NCI-H446 (cell line): ENCODE data around the gene SCYGR1.
"Not testable (repeated sequence)": the region's sequence is repeated elsewhere in the genome, so short reads cannot be mapped to it uniquely, and the experiment has no call there.

ENCODE experiments used
- DNase-seq, 2 experiments: peaks; one replicate each; lab custom pipeline; 2025; lab: John Stamatoyannopoulos, UW

Gene SCYGR1

GRCh38 chr2:227370791-227371312, 16.9 kb downstream of the SCYGR1 start:
- no peak for DNase-seq

- no peak for DNase-seq
Observed at GRCh38 chr2:227370092-227370491, 17.7 kb downstream of the SCYGR1 start.

- DNase-seq, result no peak
Observed at GRCh38 chr2:227368574-227368973, 19.2 kb downstream of the SCYGR1 start.

GRCh38 chr2:227367427-227367795, 20.3 kb downstream of the SCYGR1 start:
- DNase-seq, result no peak

GRCh38 chr2:227366769-227367426, 20.9 kb downstream of the SCYGR1 start:
- DNase-seq, result peak in 1 of 2 experiments; percentile 68

GRCh38 chr2:227365833-227366232, 21.9 kb downstream of the SCYGR1 start:
- no peak for DNase-seq

GRCh38 chr2:227364585-227365263, 23.0 kb downstream of the SCYGR1 start:
- not testable (repeated sequence) for DNase-seq

GRCh38 chr2:227363756-227364155, 24.0 kb downstream of the SCYGR1 start:
- no peak for DNase-seq

- no peak for DNase-seq
Observed at GRCh38 chr2:227360351-227360750, 27.4 kb downstream of the SCYGR1 start.

GRCh38 chr2:227351639-227352038, 36.1 kb downstream of the SCYGR1 start:
- no peak for DNase-seq

- peak in 1 of 2 experiments; percentile 3 for DNase-seq
Observed at GRCh38 chr2:227349989-227350612, 37.6 kb downstream of the SCYGR1 start.

GRCh38 chr2:227348324-227348723, 39.4 kb downstream of the SCYGR1 start:
- DNase-seq, result no peak

GRCh38 chr2:227347117-227347516, 40.6 kb downstream of the SCYGR1 start:
- DNase-seq, result no peak

- DNase-seq, result no peak
Observed at GRCh38 chr2:227344231-227344630, 43.5 kb downstream of the SCYGR1 start.

- no peak for DNase-seq
Observed at GRCh38 chr2:227341553-227341952, 46.2 kb downstream of the SCYGR1 start.

- peak in 1 of 2 experiments; percentile 9 for DNase-seq
Observed at GRCh38 chr2:227340106-227340505, 47.6 kb downstream of the SCYGR1 start.

GRCh38 chr2:227339098-227339599, 48.6 kb downstream of the SCYGR1 start:
- no peak for DNase-seq
